ENCODE measurements around the gene SLC39A8. TPM values are rescaled to one million over a fixed set of nuclear protein-coding genes. Genes with fewer than 3 reads are reported as not detected.
"Not testable (repeated sequence)": the region's sequence is repeated elsewhere in the genome, so short reads cannot be mapped to it uniquely, and the experiment has no call there.

The SLC39A8 gene
- total RNA-seq, 1 donor from 2014 or later: 80.4 TPM

- Mint-ChIP-seq H3K27me3 (no peaks in the 10 kb centered on the region), H3K9me3 (no peaks in the 10 kb centered on the region), H3K27ac (no peak overlapping the region), H3K4me3 (no peak overlapping the region), H3K36me3 (ENCODE audit: low read depth) (peaks cover 23% of the 10 kb centered on the region), H3K4me1 (peaks cover 11% of the 10 kb centered on the region)
- no peak for DNase-seq
- intact Hi-C loops (cut with micrococcal nuclease): loop anchor here (5.0 to 10.0 kb wide), 2 partner anchors 38 to 365 kb away; no protein-coding TSS in a partner anchor
Observed at GRCh38 chr4:102259702-102260101, 85.6 kb downstream of the SLC39A8 start.

GRCh38 chr4:102259081-102259480 is 86.2 kb downstream of the SLC39A8 start:
- intact Hi-C loops (cut with micrococcal nuclease): no loop called here
- H3K27me3 Mint-ChIP-seq: no peaks in the 10 kb centered on the region
- H3K4me1 Mint-ChIP-seq: peaks cover 11% of the 10 kb centered on the region
- H3K9me3 Mint-ChIP-seq: no peaks in the 10 kb centered on the region
- H3K4me3 Mint-ChIP-seq: no peak overlapping the region
- DNase-seq: no peak
- no peak overlapping the region for H3K27ac Mint-ChIP-seq
- H3K36me3 Mint-ChIP-seq (ENCODE audit: low read depth): peaks cover 23% of the 10 kb centered on the region

- Mint-ChIP-seq H3K27ac (no peak overlapping the region), H3K27me3 (no peaks in the 10 kb centered on the region), H3K36me3 (ENCODE audit: low read depth) (peaks cover 3% of the 10 kb centered on the region), H3K4me1 (no peaks in the 10 kb centered on the region), H3K4me3 (no peak overlapping the region), H3K9me3 (no peaks in the 10 kb centered on the region)
- DNase-seq: no peak
- intact Hi-C loops (cut with micrococcal nuclease): no loop called here
Observed at GRCh38 chr4:102256321-102256720, 89.0 kb downstream of the SLC39A8 start.

GRCh38 chr4:102253860-102254259 is 91.4 kb downstream of the SLC39A8 start:
- Mint-ChIP-seq H3K27ac (no peak overlapping the region), H3K9me3 (no peaks in the 10 kb centered on the region), H3K4me3 (no peak overlapping the region), H3K36me3 (ENCODE audit: low read depth) (no peaks in the 10 kb centered on the region), H3K27me3 (no peaks in the 10 kb centered on the region), H3K4me1 (no peaks in the 10 kb centered on the region)
- intact Hi-C loops (cut with micrococcal nuclease): no loop called here
- no peak for DNase-seq

GRCh38 chr4:102252171-102252570 is 93.1 kb downstream of the SLC39A8 start:
- Mint-ChIP-seq H3K27ac (no peak overlapping the region), H3K4me3 (no peak overlapping the region), H3K9me3 (no peaks in the 10 kb centered on the region), H3K4me1 (no peaks in the 10 kb centered on the region), H3K36me3 (ENCODE audit: low read depth) (no peaks in the 10 kb centered on the region), H3K27me3 (no peaks in the 10 kb centered on the region)
- no peak for DNase-seq
- intact Hi-C loops (cut with micrococcal nuclease): no loop called here

GRCh38 chr4:102250341-102250740 is 94.9 kb downstream of the SLC39A8 start:
- no peaks in the 10 kb centered on the region for H3K27me3 Mint-ChIP-seq
- no peaks in the 10 kb centered on the region for H3K9me3 Mint-ChIP-seq
- no peak overlapping the region for H3K4me3 Mint-ChIP-seq
- no peak for DNase-seq
- intact Hi-C loops (cut with micrococcal nuclease): no loop called here
- no peaks in the 10 kb centered on the region for H3K36me3 Mint-ChIP-seq (ENCODE audit: low read depth)
- no peaks in the 10 kb centered on the region for H3K4me1 Mint-ChIP-seq
- H3K27ac Mint-ChIP-seq: no peak overlapping the region

- Mint-ChIP-seq H3K4me1 (no peaks in the 10 kb centered on the region), H3K4me3 (no peak overlapping the region), H3K9me3 (no peaks in the 10 kb centered on the region), H3K36me3 (ENCODE audit: low read depth) (no peaks in the 10 kb centered on the region), H3K27me3 (no peaks in the 10 kb centered on the region), H3K27ac (no peak overlapping the region)
- no peak for DNase-seq
- intact Hi-C loops (cut with micrococcal nuclease): no loop called here
Observed at GRCh38 chr4:102247041-102247440, 98.2 kb downstream of the SLC39A8 start.

GRCh38 chr4:102246416-102246815 is 98.9 kb downstream of the SLC39A8 start:
- intact Hi-C loops (cut with micrococcal nuclease): no loop called here
- H3K4me3 Mint-ChIP-seq: no peak overlapping the region
- no peaks in the 10 kb centered on the region for H3K9me3 Mint-ChIP-seq
- no peak for DNase-seq
- H3K27me3 Mint-ChIP-seq: no peaks in the 10 kb centered on the region
- no peaks in the 10 kb centered on the region for H3K4me1 Mint-ChIP-seq
- no peak overlapping the region for H3K27ac Mint-ChIP-seq
- H3K36me3 Mint-ChIP-seq (ENCODE audit: low read depth): no peaks in the 10 kb centered on the region

GRCh38 chr4:102244878-102245535 is 100.3 kb downstream of the SLC39A8 start:
- Mint-ChIP-seq H3K27ac (no peak overlapping the region), H3K27me3 (no peaks in the 10 kb centered on the region), H3K9me3 (no peaks in the 10 kb centered on the region), H3K4me1 (no peaks in the 10 kb centered on the region), H3K4me3 (no peak overlapping the region), H3K36me3 (ENCODE audit: low read depth) (no peaks in the 10 kb centered on the region)
- intact Hi-C loops (cut with micrococcal nuclease): no loop called here
- DNase-seq: no peak

GRCh38 chr4:102243296-102243695 is 102.0 kb downstream of the SLC39A8 start:
- intact Hi-C loops (cut with micrococcal nuclease); DNase-seq; H3K4me3 Mint-ChIP-seq; H3K27me3 Mint-ChIP-seq; H3K9me3 Mint-ChIP-seq; H3K36me3 Mint-ChIP-seq (ENCODE audit: low read depth); H3K4me1 Mint-ChIP-seq; H3K27ac Mint-ChIP-seq: not testable (repeated sequence)

GRCh38 chr4:102234243-102234838 is 110.9 kb downstream of the SLC39A8 start:
- intact Hi-C loops (cut with micrococcal nuclease): no loop called here
- no peaks in the 10 kb centered on the region for H3K36me3 Mint-ChIP-seq (ENCODE audit: low read depth)
- H3K9me3 Mint-ChIP-seq: no peaks in the 10 kb centered on the region
- no peak for DNase-seq
- no peaks in the 10 kb centered on the region for H3K4me1 Mint-ChIP-seq
- no peak overlapping the region for H3K27ac Mint-ChIP-seq
- no peaks in the 10 kb centered on the region for H3K27me3 Mint-ChIP-seq
- H3K4me3 Mint-ChIP-seq: no peak overlapping the region

- Mint-ChIP-seq H3K4me1 (no peaks in the 10 kb centered on the region), H3K9me3 (peaks cover 11% of the 10 kb centered on the region), H3K36me3 (ENCODE audit: low read depth) (no peaks in the 10 kb centered on the region), H3K27me3 (no peaks in the 10 kb centered on the region), H3K27ac (no peak overlapping the region), H3K4me3 (no peak overlapping the region)
- intact Hi-C loops (cut with micrococcal nuclease): no loop called here
- DNase-seq: no peak
Observed at GRCh38 chr4:102230194-102230593, 115.1 kb downstream of the SLC39A8 start.

GRCh38 chr4:102227388-102227787 is 117.9 kb downstream of the SLC39A8 start:
- no peak for DNase-seq
- H3K27me3 Mint-ChIP-seq: no peaks in the 10 kb centered on the region
- H3K4me3 Mint-ChIP-seq: no peak overlapping the region
- intact Hi-C loops (cut with micrococcal nuclease): no loop called here
- peaks cover 11% of the 10 kb centered on the region for H3K9me3 Mint-ChIP-seq
- H3K27ac Mint-ChIP-seq: no peak overlapping the region
- H3K36me3 Mint-ChIP-seq (ENCODE audit: low read depth): no peaks in the 10 kb centered on the region
- H3K4me1 Mint-ChIP-seq: no peaks in the 10 kb centered on the region

GRCh38 chr4:102223461-102223860 is 121.8 kb downstream of the SLC39A8 start:
- H3K4me3 Mint-ChIP-seq: no peak overlapping the region
- intact Hi-C loops (cut with micrococcal nuclease): no loop called here
- DNase-seq: no peak
- no peak overlapping the region for H3K27ac Mint-ChIP-seq
- no peaks in the 10 kb centered on the region for H3K4me1 Mint-ChIP-seq
- no peaks in the 10 kb centered on the region for H3K36me3 Mint-ChIP-seq (ENCODE audit: low read depth)
- peaks cover 8% of the 10 kb centered on the region for H3K9me3 Mint-ChIP-seq
- H3K27me3 Mint-ChIP-seq: no peaks in the 10 kb centered on the region

All from activated CD4-positive, alpha-beta T cell treated with anti-CD3 and anti-CD28 coated beads, Interleukin-2, amount 10 ng/mL, durations not matched to agents 24 days and 14 days (primary cell).